Stimulated activated memory B cell treated with anti-CD40 and anti-IgM and Interleukin-4, amounts not matched to agents 10 μg/mL and 1 μg/mL and 100 μg/mL, for 72 hours (primary cell): ENCODE data around the gene SMIM41.

Source experiments
- ATAC-seq: fragments of 150-1000 bp; cut with Tn5 transposase; 2 replicates; pipeline ENCODE4 v1.10.0; 2021
- H3K27ac Mint-ChIP-seq: one replicate; pipeline ENCODE4 v1.8.0; 2022; ENCODE audit warnings: mild to moderate bottlenecking, mixed read lengths
- H3K27me3 Mint-ChIP-seq: one replicate; pipeline ENCODE4 v1.8.0; 2022; ENCODE audit warnings: mixed read lengths
- H3K36me3 Mint-ChIP-seq: one replicate; pipeline ENCODE4 v1.8.0; 2022; ENCODE audit warnings: mixed read lengths
- H3K4me1 Mint-ChIP-seq: one replicate; pipeline ENCODE4 v1.8.0; 2022; ENCODE audit warnings: mixed read lengths
- H3K4me3 Mint-ChIP-seq: one replicate; pipeline ENCODE4 v1.8.0; 2022; ENCODE audit warnings: mild to moderate bottlenecking, moderate library complexity, mixed read lengths
- H3K9me3 Mint-ChIP-seq: one replicate; pipeline ENCODE4 v1.8.0; 2022; ENCODE audit warnings: mixed read lengths

The SMIM41 gene

DNA sequence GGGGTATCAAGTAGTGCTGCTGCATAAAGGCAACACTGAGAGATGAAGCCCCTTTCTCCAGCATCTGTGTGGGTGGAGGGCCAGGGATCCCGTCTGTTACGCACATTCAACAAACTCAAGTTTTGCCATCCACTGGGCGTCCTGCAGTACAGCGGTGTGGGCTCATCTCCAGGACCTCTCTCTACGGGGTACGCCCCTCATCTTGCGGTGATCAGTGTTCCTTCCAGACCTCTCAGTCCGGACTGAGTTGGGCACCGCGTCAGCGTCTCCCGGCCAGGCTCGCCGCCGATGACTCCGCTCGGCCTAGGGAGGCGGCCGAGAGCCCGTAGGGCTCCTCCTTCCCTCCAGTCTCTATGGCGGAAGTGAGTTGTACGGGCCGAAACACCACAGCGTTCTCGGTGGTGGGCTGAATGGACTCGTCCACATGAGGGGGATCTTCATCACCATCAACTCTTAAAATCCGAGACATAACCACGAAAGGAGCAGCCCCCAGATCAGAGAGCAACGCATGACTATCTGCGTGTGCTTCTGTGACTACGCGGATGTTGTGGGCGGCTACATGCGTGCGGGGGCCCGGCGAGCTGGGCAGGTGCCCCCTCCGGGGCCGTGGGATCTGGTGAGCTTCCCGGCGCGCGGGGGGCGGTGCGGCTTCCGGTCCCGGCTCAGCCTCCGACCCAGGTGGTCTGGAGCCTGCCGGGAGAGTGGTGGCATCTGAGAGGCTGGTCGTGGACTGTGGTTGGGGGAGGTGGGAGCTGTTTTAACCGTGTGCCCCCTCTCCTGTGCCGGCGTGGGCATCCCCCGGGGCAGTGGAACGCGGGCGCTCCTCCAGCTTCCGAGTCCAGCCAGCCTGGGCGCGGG is 9.9 kb upstream of the SMIM41 start, which contains the start of gene ATG101:
ATG101 (plus strand) TSS at position 652 of the 858 bp plus-strand sequence. CDS start 3,673 bp downstream, outside the sequence.
- Mint-ChIP-seq H3K36me3 (peaks cover 17% of the 10 kb centered on the region), H3K9me3 (no peaks in the 10 kb centered on the region), H3K4me3 (peak within 1 kb of the TSS; percentile 87), H3K27ac (peak within 1 kb of the TSS; percentile 97), H3K4me1 (peaks cover 37% of the 10 kb centered on the region), H3K27me3 (peaks cover 6% of the 10 kb centered on the region)
- peak; percentile 99 for ATAC-seq

DNA sequence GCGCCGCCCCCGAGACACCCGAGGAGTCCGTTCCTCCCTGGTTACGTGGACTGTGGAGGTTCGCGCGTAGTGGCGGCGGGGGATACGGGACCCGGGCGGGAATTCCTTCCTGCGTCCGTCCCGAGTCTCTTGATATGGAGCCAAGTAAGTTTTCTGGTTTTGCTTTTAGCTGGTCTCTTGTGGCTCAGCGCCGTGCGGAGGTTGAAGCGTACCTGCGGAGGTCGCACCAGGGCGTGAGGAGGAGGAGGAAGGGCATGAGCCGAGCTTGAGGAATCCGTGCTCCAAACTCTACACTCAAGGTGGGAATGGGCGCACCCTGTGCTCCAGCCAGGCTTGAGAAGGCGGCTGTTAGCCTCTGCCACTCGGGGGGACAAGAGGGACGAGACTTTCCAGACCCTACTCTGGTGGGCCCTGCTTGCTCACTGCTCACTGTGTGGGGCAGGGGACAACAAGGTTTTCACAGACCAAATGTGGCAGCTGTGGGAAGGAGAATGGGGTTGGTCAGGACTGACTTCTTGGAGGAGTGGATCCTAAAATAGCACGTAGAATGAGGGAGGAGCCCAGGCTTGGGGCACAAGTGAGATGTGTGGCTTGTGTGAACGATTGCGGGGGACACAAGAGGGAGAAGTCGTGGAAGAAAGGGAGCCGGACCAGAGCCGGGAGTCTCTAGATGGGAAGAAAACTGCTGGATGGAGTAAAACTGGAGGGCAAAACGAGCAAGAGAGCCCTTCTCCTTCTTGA is 9.1 kb upstream of the SMIM41 start:
- Mint-ChIP-seq H3K27ac (peak overlapping the region; percentile 97), H3K36me3 (peaks cover 20% of the 10 kb centered on the region), H3K4me1 (peaks cover 44% of the 10 kb centered on the region), H3K27me3 (no peaks in the 10 kb centered on the region), H3K4me3 (peak overlapping the region; percentile 87), H3K9me3 (no peaks in the 10 kb centered on the region)
- ATAC-seq: no peak

- ATAC-seq: no peak
- H3K36me3 Mint-ChIP-seq: peaks cover 45% of the 10 kb centered on the region
- peak overlapping the region; percentile 8 for H3K4me3 Mint-ChIP-seq
- H3K27ac Mint-ChIP-seq: peak overlapping the region; percentile 47
- no peaks in the 10 kb centered on the region for H3K27me3 Mint-ChIP-seq
- H3K4me1 Mint-ChIP-seq: peaks cover 50% of the 10 kb centered on the region
- no peaks in the 10 kb centered on the region for H3K9me3 Mint-ChIP-seq
These were observed 5.7 kb upstream of the SMIM41 start for GRCh38 chr12:52073531-52074381.

DNA sequence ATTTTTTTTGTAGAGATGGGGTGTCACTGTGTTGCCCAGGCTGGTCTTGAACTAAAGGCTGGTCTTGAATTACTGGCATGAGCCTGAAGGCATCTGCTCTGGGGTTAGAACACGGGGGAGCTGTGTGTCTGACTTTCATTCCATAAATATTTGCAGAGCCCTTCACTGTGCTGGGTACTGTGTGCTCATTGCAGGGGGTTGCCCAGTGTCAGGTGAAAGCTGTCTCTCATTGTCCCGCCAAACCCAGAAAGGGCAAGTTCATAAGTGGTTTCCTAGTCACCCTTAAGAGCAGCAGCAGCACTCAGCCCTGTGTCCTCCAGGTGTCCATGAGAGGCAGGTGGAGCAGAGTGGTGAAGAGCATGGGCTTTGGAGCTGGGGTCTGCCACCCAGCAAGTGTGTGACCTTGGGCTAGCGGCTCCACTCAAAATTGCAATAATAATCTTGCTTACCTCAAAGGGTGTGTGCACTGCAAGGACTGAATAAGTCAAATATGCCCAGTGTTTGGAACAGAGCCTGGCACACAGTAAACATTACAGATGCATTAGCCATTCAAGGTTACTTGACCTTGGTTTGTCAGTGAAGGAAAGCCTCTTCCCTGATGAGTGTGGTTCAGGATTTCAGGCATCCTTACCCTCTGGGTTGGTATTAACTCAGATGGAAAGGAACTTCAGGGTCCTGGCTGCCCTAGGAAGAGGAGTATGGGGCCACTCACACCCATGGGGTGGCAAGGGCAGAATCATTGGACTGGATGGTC is 4.4 kb upstream of the SMIM41 start:
- H3K4me1 Mint-ChIP-seq: peaks cover 45% of the 10 kb centered on the region
- no peaks in the 10 kb centered on the region for H3K27me3 Mint-ChIP-seq
- H3K9me3 Mint-ChIP-seq: no peaks in the 10 kb centered on the region
- no peak for ATAC-seq
- H3K36me3 Mint-ChIP-seq: peaks cover 52% of the 10 kb centered on the region
- H3K27ac Mint-ChIP-seq: no peak overlapping the region
- H3K4me3 Mint-ChIP-seq: no peak overlapping the region

DNA sequence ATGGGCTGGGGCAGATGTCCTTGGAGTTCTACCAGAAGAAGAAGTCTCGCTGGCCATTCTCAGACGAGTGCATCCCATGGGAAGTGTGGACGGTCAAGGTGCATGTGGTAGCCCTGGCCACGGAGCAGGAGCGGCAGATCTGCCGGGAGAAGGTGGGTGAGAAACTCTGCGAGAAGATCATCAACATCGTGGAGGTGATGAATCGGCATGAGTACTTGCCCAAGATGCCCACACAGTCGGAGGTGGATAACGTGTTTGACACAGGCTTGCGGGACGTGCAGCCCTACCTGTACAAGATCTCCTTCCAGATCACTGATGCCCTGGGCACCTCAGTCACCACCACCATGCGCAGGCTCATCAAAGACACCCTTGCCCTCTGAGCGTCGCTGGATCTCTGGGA is 2.7 kb upstream of the SMIM41 start:
- no peak for ATAC-seq
- Mint-ChIP-seq H3K4me3 (no peak overlapping the region), H3K36me3 (peaks cover 52% of the 10 kb centered on the region)

DNA sequence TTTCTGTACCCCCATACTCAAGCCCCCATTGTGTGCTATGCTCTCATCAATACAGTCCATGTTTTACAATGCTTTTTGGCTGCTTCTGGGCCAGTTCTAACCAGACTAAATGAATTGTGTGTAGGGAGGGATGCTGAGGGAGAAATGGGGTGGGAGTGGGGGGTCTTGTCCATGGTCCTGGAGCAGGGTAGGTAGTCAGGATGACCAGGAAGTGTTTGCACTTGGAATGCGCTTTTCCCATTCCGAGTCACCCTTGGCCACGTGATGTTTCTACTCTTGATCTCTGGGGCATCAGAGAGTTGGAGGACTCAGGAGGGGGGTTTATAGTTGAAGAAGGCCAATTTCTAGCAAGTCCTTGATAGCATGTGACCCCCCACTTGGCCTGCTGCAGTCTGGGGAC is 1.2 kb upstream of the SMIM41 start:
- Mint-ChIP-seq H3K9me3 (no peaks in the 10 kb centered on the region), H3K27me3 (no peaks in the 10 kb centered on the region), H3K4me3 (no peak overlapping the region), H3K27ac (no peak overlapping the region), H3K4me1 (peaks cover 59% of the 10 kb centered on the region), H3K36me3 (peaks cover 48% of the 10 kb centered on the region)
- no peak for ATAC-seq

More for the DNA sequence above, 2.7 kb upstream of the SMIM41 start:
- Mint-ChIP-seq H3K4me1 (peaks cover 49% of the 10 kb centered on the region), H3K9me3 (no peaks in the 10 kb centered on the region), H3K27ac (no peak overlapping the region), H3K27me3 (no peaks in the 10 kb centered on the region)

DNA sequence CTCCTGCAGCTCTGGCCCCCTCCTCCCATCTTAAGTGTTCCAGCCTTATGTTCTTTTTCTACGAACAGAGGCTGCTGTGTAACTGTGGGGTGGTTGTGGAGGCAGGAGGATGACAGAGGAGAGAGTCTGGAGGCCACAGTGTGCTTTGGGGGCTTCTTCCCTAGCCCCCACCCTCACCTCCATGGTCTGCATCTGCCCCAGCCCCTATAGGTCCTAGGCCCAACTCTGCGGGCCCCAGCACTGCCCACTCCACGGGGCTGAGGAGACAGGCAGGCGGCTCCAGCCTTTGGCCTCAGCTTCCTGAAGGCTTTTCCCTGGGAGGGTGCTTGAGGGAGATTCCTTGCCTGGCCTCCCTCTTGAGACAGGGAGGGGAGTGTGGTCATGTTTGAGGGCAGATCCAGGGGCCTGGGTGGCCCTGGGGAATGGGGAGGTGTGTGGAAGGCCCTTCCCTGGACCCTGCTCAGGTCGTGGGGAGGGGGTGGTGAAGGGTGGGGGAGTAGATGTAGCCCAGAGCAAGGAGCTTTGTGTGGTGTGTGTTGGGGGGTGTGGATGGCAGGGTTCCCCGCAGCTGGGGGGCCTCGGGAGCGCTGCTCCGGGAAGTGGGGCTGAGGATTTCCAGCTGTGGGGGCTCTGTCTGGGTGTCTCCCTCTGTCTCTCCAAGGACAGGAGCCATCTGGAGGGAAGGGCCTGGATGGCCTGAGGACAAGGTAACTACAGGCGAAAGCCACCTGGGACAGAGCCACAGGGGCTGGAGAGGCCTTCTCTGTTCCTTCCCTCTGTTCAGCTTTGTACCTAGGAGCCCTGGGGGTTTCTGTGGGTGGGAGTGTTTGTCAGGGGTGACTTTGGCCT is 1.1 kb downstream of the SMIM41 start:
- Mint-ChIP-seq H3K4me3 (no peak overlapping the region), H3K9me3 (no peaks in the 10 kb centered on the region), H3K27ac (peak overlapping the region; percentile 70), H3K27me3 (no peaks in the 10 kb centered on the region), H3K4me1 (peaks cover 45% of the 10 kb centered on the region), H3K36me3 (peaks cover 32% of the 10 kb centered on the region)
- no peak for ATAC-seq

- Mint-ChIP-seq H3K36me3 (peaks cover 25% of the 10 kb centered on the region), H3K4me1 (peaks cover 45% of the 10 kb centered on the region), H3K27me3 (no peaks in the 10 kb centered on the region), H3K27ac (peak overlapping the region; percentile 70), H3K9me3 (no peaks in the 10 kb centered on the region), H3K4me3 (peak overlapping the region; percentile 24)
- ATAC-seq: peak; percentile 84
These were observed 1.8 kb downstream of the SMIM41 start for GRCh38 chr12:52081263-52081733.

DNA sequence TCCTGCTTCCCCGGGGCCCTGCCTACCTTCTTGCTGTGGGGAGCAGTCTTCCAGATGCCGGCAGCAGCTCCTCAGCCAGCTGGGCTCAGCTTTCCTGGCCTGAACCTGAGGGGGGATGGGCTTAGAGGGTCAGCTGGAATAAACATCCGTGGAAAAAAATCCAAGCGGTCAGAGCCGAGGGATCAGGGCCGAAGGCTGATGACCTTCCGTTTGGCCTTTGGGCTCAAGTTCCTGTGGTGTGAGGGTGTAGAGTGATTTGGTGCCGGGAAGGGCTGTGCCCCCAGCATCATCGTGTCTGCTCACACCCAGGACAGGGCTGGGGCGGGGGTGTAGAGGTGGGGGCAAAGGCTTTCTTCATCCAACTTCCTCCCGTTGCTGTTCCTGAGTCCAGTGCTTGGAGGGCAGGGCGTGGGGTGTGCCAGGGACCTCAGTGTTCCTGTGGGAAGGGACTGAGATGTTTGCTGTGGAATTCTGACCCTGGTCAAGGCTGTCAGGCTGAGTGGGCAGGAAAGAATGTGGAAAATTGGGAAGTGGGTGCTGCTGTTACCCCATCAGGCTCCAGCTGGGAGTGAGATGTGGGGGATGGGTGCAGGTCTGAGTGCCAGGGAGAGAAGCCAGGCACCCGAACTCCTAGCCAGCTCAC is 2.6 kb downstream of the SMIM41 start:
- H3K27me3 Mint-ChIP-seq: peaks cover 5% of the 10 kb centered on the region
- H3K36me3 Mint-ChIP-seq: peaks cover 17% of the 10 kb centered on the region
- no peaks in the 10 kb centered on the region for H3K9me3 Mint-ChIP-seq
- peak overlapping the region; percentile 70 for H3K27ac Mint-ChIP-seq
- H3K4me3 Mint-ChIP-seq: peak overlapping the region; percentile 24
- ATAC-seq: no peak
- H3K4me1 Mint-ChIP-seq: peaks cover 46% of the 10 kb centered on the region

GRCh38 chr12:52082669-52082987 is 3.1 kb downstream of the SMIM41 start:
- no peaks in the 10 kb centered on the region for H3K9me3 Mint-ChIP-seq
- H3K4me3 Mint-ChIP-seq: no peak overlapping the region
- no peak for ATAC-seq
- peaks cover 50% of the 10 kb centered on the region for H3K4me1 Mint-ChIP-seq
- peaks cover 12% of the 10 kb centered on the region for H3K36me3 Mint-ChIP-seq
- no peak overlapping the region for H3K27ac Mint-ChIP-seq
- peaks cover 10% of the 10 kb centered on the region for H3K27me3 Mint-ChIP-seq

DNA sequence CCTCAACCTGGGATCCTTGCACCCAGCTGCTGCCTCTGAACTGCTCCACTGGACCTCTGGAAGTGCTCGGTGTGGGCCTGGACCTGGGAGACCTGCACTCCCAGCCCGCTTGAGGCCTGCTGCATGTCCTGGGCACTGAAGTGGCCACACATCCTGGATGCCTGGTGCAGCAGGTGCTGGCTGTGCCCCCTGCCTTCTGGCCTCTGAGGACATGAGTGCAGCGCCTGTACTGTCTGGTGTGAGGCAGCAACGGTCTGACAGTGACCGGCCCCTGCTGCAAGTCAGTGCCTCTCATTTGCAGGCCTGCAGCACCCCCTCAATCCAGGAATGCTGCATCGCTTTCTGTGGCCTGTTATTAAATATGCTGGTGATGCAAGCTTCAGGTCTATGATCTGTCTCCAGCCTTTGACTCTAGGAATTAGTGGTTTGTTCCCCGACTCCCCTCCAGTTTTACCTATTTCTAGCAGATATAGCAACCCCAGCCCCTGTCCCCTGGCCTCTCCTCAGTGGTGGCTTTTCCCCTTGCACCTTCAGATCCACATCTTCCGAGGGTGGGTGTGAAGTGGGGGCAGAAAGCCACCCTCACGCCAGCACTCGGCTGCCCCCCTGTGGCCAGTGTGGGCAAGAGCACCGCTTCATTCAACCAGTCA is 3.6 kb downstream of the SMIM41 start:
- Mint-ChIP-seq H3K9me3 (no peaks in the 10 kb centered on the region), H3K27me3 (peaks cover 15% of the 10 kb centered on the region), H3K27ac (peak overlapping the region; percentile 26), H3K4me3 (no peak overlapping the region), H3K36me3 (peaks cover 7% of the 10 kb centered on the region), H3K4me1 (peaks cover 50% of the 10 kb centered on the region)
- peak; percentile 60 for ATAC-seq

- ATAC-seq: no peak
- Mint-ChIP-seq H3K4me3 (no peak overlapping the region), H3K36me3 (peaks cover 7% of the 10 kb centered on the region), H3K4me1 (peaks cover 54% of the 10 kb centered on the region), H3K27me3 (peaks cover 20% of the 10 kb centered on the region), H3K9me3 (no peaks in the 10 kb centered on the region), H3K27ac (peak overlapping the region; percentile 26)
These were observed 4.1 kb downstream of the SMIM41 start for GRCh38 chr12:52083638-52083996.
